ENCODE measurements around the gene ATP2C1.
A peak's percentile ranks its signal among the peaks of the same experiment; 100 is the strongest.

Gene ATP2C1

GRCh38 chr3:130973406-130973805 is 79.5 kb downstream of the ATP2C1 start:
- H3K4ac ChIP-seq (ENCODE audit: low read length): no peak overlapping the region
- no peak overlapping the region for H3K4me2 ChIP-seq (ENCODE audit: insufficient read depth, low read length, poor library complexity, severe bottlenecking)
- H3K36me3 ChIP-seq (replicated peaks in 1 of 2; ENCODE audit: control insufficient read depth in 2 of 2, insufficient read depth in 2 of 2, low read length in 2 of 2): peaks cover 6 to 82% of the 10 kb centered on the region in 2 donors
- no peak overlapping the region for H3K27ac ChIP-seq (replicated peaks; ENCODE audit: low read length)
- no peak overlapping the region for H2BK120ac ChIP-seq (ENCODE audit: low read depth, low read length)
- no peak overlapping the region for H3K9ac ChIP-seq (ENCODE audit: low read depth, low read length, poor library complexity)
- H3K4me1 ChIP-seq (ENCODE audit: control insufficient read depth in 2 of 2, insufficient read depth in 1 of 2, low read depth in 1 of 2, low read length in 2 of 2): peaks cover 0 to 10% of the 10 kb centered on the region in 2 donors
- no peak overlapping the region for H2BK15ac ChIP-seq (ENCODE audit: low read length)
- H2AFZ ChIP-seq (ENCODE audit: low read length): no peak overlapping the region
- no peak for DNase-seq (ENCODE audit: low spot score)
- H3K9me3 ChIP-seq (replicated peaks in 1 of 2; ENCODE audit: control insufficient read depth in 2 of 2, insufficient read depth in 1 of 2, low read depth in 1 of 2, low read length in 2 of 2): peaks cover 0 to 5% of the 10 kb centered on the region in 2 donors
- H3K79me1 ChIP-seq (ENCODE audit: low read depth, low read length): no peaks in the 10 kb centered on the region
- no peak overlapping the region for H4K8ac ChIP-seq (ENCODE audit: low read depth, low read length)
- H2BK12ac ChIP-seq (ENCODE audit: low read length): no peak overlapping the region
- H3K14ac ChIP-seq (ENCODE audit: low read length): no peak overlapping the region
- H3K18ac ChIP-seq (ENCODE audit: low read length): no peak overlapping the region
- no peak overlapping the region for H3K23ac ChIP-seq (ENCODE audit: low read depth, low read length, poor library complexity)
- H2BK5ac ChIP-seq (ENCODE audit: low read length): no peak overlapping the region
- no peak overlapping the region for H3K4me3 ChIP-seq (ENCODE audit: low read length in 2 of 2)
- no CpG with 5 or more reads among the region's 5 CpGs for WGBS, 2 donors (ENCODE audit: extremely low coverage in 2 of 2, insufficient read length in 2 of 2, insufficient replicate concordance in 1 of 2)
- no peak overlapping the region for H2AK5ac ChIP-seq (ENCODE audit: low read depth, low read length)
- H3K27me3 ChIP-seq (ENCODE audit: control insufficient read depth in 3 of 3, insufficient read depth in 3 of 3, low read depth in 1 of 3, low read length in 3 of 3): no peaks in the 10 kb centered on the region
- H4K91ac ChIP-seq (ENCODE audit: low read depth, low read length, poor library complexity): no peak overlapping the region

DNA sequence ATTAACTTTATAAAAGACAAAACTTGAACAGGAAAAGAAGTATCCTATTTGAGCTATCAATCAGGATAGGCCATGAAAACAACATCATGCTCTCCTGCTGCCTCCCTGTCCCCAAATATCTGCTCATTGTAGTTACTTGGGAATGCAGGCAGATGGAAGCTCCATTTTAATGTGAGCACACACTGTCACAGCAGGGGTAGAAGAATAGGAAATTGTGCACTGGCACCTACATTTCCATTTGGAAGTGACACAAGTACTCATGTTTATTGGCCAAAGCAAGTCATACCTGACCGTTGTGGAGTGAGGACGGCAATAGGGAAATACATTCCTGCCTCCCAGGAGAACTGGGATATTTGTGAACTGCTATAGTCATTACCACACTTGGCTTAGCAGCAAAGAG is 80.3 kb downstream of the ATP2C1 start:
- Histone ChIP-seq H3K79me1 (ENCODE audit: low read depth, low read length) (no peaks in the 10 kb centered on the region), H3K9me3 (replicated peaks in 1 of 2; ENCODE audit: control insufficient read depth in 2 of 2, insufficient read depth in 1 of 2, low read depth in 1 of 2, low read length in 2 of 2) (peaks cover 0 to 5% of the 10 kb centered on the region in 2 donors), H3K36me3 (replicated peaks in 1 of 2; ENCODE audit: control insufficient read depth in 2 of 2, insufficient read depth in 2 of 2, low read length in 2 of 2) (peaks cover 6 to 80% of the 10 kb centered on the region in 2 donors), H2BK120ac (ENCODE audit: low read depth, low read length) (no peak overlapping the region), H3K23ac (ENCODE audit: low read depth, low read length, poor library complexity) (no peak overlapping the region), H3K4me1 (ENCODE audit: control insufficient read depth in 2 of 2, insufficient read depth in 1 of 2, low read depth in 1 of 2, low read length in 2 of 2) (peaks cover 0 to 10% of the 10 kb centered on the region in 2 donors), H4K91ac (ENCODE audit: low read depth, low read length, poor library complexity) (no peak overlapping the region), H3K4me2 (ENCODE audit: insufficient read depth, low read length, poor library complexity, severe bottlenecking) (no peak overlapping the region), H4K8ac (ENCODE audit: low read depth, low read length) (peak overlapping the region; percentile 29), H3K14ac (ENCODE audit: low read length) (no peak overlapping the region), H3K18ac (ENCODE audit: low read length) (no peak overlapping the region), H2BK12ac (ENCODE audit: low read length) (no peak overlapping the region), H3K4ac (ENCODE audit: low read length) (no peak overlapping the region), H3K27ac (replicated peaks; ENCODE audit: low read length) (no peak overlapping the region), H2AK5ac (ENCODE audit: low read depth, low read length) (no peak overlapping the region), H2AFZ (ENCODE audit: low read length) (no peak overlapping the region), H2BK15ac (ENCODE audit: low read length) (no peak overlapping the region), H3K9ac (ENCODE audit: low read depth, low read length, poor library complexity) (no peak overlapping the region), H3K27me3 (ENCODE audit: control insufficient read depth in 3 of 3, insufficient read depth in 3 of 3, low read depth in 1 of 3, low read length in 3 of 3) (no peaks in the 10 kb centered on the region), H3K4me3 (ENCODE audit: low read length in 2 of 2) (no peak overlapping the region), H2BK5ac (ENCODE audit: low read length) (no peak overlapping the region)
- no CpG with 5 or more reads among the region's 2 CpGs for WGBS, 2 donors (ENCODE audit: extremely low coverage in 2 of 2, insufficient read length in 2 of 2, insufficient replicate concordance in 1 of 2)
- DNase-seq (ENCODE audit: low spot score): no peak

- Histone ChIP-seq H2BK120ac (ENCODE audit: low read depth, low read length) (no peak overlapping the region), H3K18ac (ENCODE audit: low read length) (no peak overlapping the region), H3K14ac (ENCODE audit: low read length) (no peak overlapping the region), H3K4me1 (ENCODE audit: control insufficient read depth in 2 of 2, insufficient read depth in 1 of 2, low read depth in 1 of 2, low read length in 2 of 2) (peaks cover 0 to 10% of the 10 kb centered on the region in 2 donors), H3K27ac (replicated peaks; ENCODE audit: low read length) (no peak overlapping the region), H3K4ac (ENCODE audit: low read length) (no peak overlapping the region), H3K23ac (ENCODE audit: low read depth, low read length, poor library complexity) (no peak overlapping the region), H2BK12ac (ENCODE audit: low read length) (no peak overlapping the region), H2BK15ac (ENCODE audit: low read length) (no peak overlapping the region), H3K9ac (ENCODE audit: low read depth, low read length, poor library complexity) (no peak overlapping the region), H3K9me3 (replicated peaks in 1 of 2; ENCODE audit: control insufficient read depth in 2 of 2, insufficient read depth in 1 of 2, low read depth in 1 of 2, low read length in 2 of 2) (peaks cover 0 to 5% of the 10 kb centered on the region in 2 donors), H3K4me3 (ENCODE audit: low read length in 2 of 2) (no peak overlapping the region), H3K36me3 (replicated peaks in 1 of 2; ENCODE audit: control insufficient read depth in 2 of 2, insufficient read depth in 2 of 2, low read length in 2 of 2) (peaks cover 6 to 75% of the 10 kb centered on the region in 2 donors), H2BK5ac (ENCODE audit: low read length) (no peak overlapping the region), H2AFZ (ENCODE audit: low read length) (no peak overlapping the region), H2AK5ac (ENCODE audit: low read depth, low read length) (no peak overlapping the region), H4K91ac (ENCODE audit: low read depth, low read length, poor library complexity) (no peak overlapping the region), H3K4me2 (ENCODE audit: insufficient read depth, low read length, poor library complexity, severe bottlenecking) (no peak overlapping the region), H3K79me1 (ENCODE audit: low read depth, low read length) (no peaks in the 10 kb centered on the region), H4K8ac (ENCODE audit: low read depth, low read length) (no peak overlapping the region), H3K27me3 (ENCODE audit: control insufficient read depth in 3 of 3, insufficient read depth in 3 of 3, low read depth in 1 of 3, low read length in 3 of 3) (no peaks in the 10 kb centered on the region)
- WGBS, 2 donors (ENCODE audit: extremely low coverage in 2 of 2, insufficient read length in 2 of 2, insufficient replicate concordance in 1 of 2): no CpG with 5 or more reads among the region's 3 CpGs
- no peak for DNase-seq (ENCODE audit: low spot score)
Observed at GRCh38 chr3:130975251-130975650, 81.4 kb downstream of the ATP2C1 start.

- no peak overlapping the region for H2BK5ac ChIP-seq (ENCODE audit: low read length)
Observed at GRCh38 chr3:130976706-130977105, 82.8 kb downstream of the ATP2C1 start.

More at GRCh38 chr3:130976706-130977105, 82.8 kb downstream of the ATP2C1 start:
- Histone ChIP-seq H2BK120ac (ENCODE audit: low read depth, low read length) (no peak overlapping the region), H3K9ac (ENCODE audit: low read depth, low read length, poor library complexity) (no peak overlapping the region), H3K4me1 (ENCODE audit: control insufficient read depth in 2 of 2, insufficient read depth in 1 of 2, low read depth in 1 of 2, low read length in 2 of 2) (peaks cover 0 to 10% of the 10 kb centered on the region in 2 donors), H4K8ac (ENCODE audit: low read depth, low read length) (no peak overlapping the region), H3K79me1 (ENCODE audit: low read depth, low read length) (no peaks in the 10 kb centered on the region), H3K36me3 (replicated peaks in 1 of 2; ENCODE audit: control insufficient read depth in 2 of 2, insufficient read depth in 2 of 2, low read length in 2 of 2) (peaks cover 6 to 76% of the 10 kb centered on the region in 2 donors), H3K4me2 (ENCODE audit: insufficient read depth, low read length, poor library complexity, severe bottlenecking) (no peak overlapping the region), H2AFZ (ENCODE audit: low read length) (no peak overlapping the region), H3K14ac (ENCODE audit: low read length) (no peak overlapping the region), H3K23ac (ENCODE audit: low read depth, low read length, poor library complexity) (no peak overlapping the region), H2AK5ac (ENCODE audit: low read depth, low read length) (no peak overlapping the region), H3K4me3 (ENCODE audit: low read length in 2 of 2) (no peak overlapping the region), H3K27me3 (ENCODE audit: control insufficient read depth in 3 of 3, insufficient read depth in 3 of 3, low read depth in 1 of 3, low read length in 3 of 3) (no peaks in the 10 kb centered on the region), H3K9me3 (replicated peaks in 1 of 2; ENCODE audit: control insufficient read depth in 2 of 2, insufficient read depth in 1 of 2, low read depth in 1 of 2, low read length in 2 of 2) (peaks cover 0 to 5% of the 10 kb centered on the region in 2 donors), H3K4ac (ENCODE audit: low read length) (no peak overlapping the region), H2BK15ac (ENCODE audit: low read length) (no peak overlapping the region), H4K91ac (ENCODE audit: low read depth, low read length, poor library complexity) (no peak overlapping the region), H2BK12ac (ENCODE audit: low read length) (no peak overlapping the region), H3K18ac (ENCODE audit: low read length) (no peak overlapping the region), H3K27ac (replicated peaks; ENCODE audit: low read length) (peak overlapping the region; percentile 44)
- no peak for DNase-seq (ENCODE audit: low spot score)
- WGBS, 2 donors (ENCODE audit: extremely low coverage in 2 of 2, insufficient read length in 2 of 2, insufficient replicate concordance in 1 of 2): no CpG with 5 or more reads among the region's 4 CpGs

Data from neuronal stem cell (in vitro differentiated cells).